Esophagus muscularis mucosa (tissue), 4 donors: ENCODE measurements around the gene METTL9.

Experiments used
- EP300 ChIP-seq: sonication (generic); formaldehyde crosslinking; IDR thresholded peaks from one replicate; pipeline ENCODE4 v1.6.1; 2017; ENCODE audit warnings: antibody characterized with exemption
- POLR2A ChIP-seq: fragments of 450-650 bp; IDR thresholded peaks from one replicate; pipeline ENCODE4 v1.6.1; 2017; ENCODE audit warnings: antibody characterized with exemption, moderate library complexity, mild to moderate bottlenecking, low read depth
- POLR2AphosphoS5 ChIP-seq, 2 donors: sonication (generic); formaldehyde crosslinking; IDR thresholded peaks; one replicate each; pipeline ENCODE4 v1.6.1; 2017; ENCODE audit warnings: antibody characterized with exemption in 2 of 2
- TF ChIP-seq, protein P1 (sequence below), 3 experiments: fragments of 200-600 bp in 2 of 3; fragments of 450-650 bp in 1 of 3; sonication (generic) in 2 of 3; IDR thresholded peaks; one replicate each; pipeline ENCODE4 v1.5.1; 2017 to 2019; ENCODE audit warnings: antibody characterized with exemption in 3 of 3, mild to moderate bottlenecking in 2 of 3, moderate library complexity in 1 of 3

DNA sequence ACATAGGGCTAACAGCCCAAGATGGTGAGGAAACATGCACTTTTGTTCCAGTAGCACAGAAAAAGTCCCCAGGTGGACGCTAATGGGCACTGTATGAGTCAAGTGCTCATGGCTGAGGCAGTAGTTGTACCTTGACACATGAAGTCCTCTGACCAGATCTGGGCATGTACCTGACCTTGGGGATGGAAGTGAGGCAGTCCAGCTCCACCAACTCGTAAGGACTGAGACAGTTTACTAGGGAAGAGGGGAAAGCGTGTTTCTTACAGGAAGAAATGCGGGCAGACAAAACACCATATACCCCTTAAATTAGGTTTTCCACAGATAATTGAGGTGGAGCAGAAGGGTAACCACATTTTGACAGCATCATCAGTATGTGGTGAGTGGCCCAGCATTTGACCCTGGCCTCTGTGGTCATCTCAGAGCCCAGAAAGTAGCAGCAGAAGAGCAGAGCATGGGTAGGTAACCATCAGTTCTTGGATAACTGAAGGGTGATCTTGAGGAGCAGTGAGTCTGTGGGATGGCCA, 32.4 kb upstream of the METTL9 start:
- TF ChIP-seq, protein P1, sequence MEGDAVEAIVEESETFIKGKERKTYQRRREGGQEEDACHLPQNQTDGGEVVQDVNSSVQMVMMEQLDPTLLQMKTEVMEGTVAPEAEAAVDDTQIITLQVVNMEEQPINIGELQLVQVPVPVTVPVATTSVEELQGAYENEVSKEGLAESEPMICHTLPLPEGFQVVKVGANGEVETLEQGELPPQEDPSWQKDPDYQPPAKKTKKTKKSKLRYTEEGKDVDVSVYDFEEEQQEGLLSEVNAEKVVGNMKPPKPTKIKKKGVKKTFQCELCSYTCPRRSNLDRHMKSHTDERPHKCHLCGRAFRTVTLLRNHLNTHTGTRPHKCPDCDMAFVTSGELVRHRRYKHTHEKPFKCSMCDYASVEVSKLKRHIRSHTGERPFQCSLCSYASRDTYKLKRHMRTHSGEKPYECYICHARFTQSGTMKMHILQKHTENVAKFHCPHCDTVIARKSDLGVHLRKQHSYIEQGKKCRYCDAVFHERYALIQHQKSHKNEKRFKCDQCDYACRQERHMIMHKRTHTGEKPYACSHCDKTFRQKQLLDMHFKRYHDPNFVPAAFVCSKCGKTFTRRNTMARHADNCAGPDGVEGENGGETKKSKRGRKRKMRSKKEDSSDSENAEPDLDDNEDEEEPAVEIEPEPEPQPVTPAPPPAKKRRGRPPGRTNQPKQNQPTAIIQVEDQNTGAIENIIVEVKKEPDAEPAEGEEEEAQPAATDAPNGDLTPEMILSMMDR (IDR thresholded peaks at IDR 0.05) = no peak
- TF ChIP-seq POLR2AphosphoS5 (IDR thresholded peaks at IDR 0.05) = no peak
- TF ChIP-seq EP300 = no peak
- TF ChIP-seq POLR2A = no peak
